Measurements from ENCODE around the gene DDX39B.

The DDX39B gene

DNA sequence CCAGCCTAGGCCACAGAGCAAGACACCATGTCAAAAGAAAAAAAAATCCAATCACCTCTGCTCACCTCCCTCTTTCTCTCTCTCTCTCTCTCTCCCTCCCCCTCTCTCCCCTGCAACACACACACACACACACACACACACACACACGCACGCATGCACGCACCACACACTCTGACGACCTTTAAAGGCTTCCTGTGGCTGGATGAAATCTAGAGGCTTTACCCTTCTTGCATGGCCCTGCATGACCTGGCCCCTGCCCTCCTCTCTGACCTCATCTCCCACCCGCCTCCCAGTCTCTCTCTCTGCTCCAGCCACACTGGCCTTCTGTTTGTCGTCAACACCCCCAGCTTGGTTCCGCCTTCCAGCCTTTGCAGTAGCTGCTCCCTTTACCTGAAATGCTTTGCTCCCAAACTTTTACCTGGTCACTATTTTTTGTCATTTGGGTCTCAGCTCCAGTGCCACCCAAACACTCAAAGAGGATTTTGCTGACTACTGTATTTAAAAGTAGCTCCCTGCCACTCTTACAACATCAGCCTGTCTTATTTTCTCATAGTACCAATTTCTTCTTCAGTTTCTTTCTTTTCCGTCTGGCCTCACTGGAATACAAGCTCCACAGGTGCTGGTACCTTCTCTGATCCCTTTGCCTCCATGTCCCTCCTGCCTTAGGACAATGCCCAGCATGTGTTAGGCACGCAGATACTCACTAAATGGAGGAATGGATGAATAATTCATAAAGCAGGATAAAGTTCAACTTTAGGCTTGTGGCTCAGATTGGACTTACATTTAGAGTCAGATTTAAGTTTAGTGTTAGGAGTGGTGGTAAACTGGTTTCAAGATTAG lies 25.9 kb upstream of the DDX39B start:
- TF ChIP-seq, protein P1, sequence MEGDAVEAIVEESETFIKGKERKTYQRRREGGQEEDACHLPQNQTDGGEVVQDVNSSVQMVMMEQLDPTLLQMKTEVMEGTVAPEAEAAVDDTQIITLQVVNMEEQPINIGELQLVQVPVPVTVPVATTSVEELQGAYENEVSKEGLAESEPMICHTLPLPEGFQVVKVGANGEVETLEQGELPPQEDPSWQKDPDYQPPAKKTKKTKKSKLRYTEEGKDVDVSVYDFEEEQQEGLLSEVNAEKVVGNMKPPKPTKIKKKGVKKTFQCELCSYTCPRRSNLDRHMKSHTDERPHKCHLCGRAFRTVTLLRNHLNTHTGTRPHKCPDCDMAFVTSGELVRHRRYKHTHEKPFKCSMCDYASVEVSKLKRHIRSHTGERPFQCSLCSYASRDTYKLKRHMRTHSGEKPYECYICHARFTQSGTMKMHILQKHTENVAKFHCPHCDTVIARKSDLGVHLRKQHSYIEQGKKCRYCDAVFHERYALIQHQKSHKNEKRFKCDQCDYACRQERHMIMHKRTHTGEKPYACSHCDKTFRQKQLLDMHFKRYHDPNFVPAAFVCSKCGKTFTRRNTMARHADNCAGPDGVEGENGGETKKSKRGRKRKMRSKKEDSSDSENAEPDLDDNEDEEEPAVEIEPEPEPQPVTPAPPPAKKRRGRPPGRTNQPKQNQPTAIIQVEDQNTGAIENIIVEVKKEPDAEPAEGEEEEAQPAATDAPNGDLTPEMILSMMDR (IDR thresholded peaks at IDR 0.05; ENCODE audit: insufficient read depth, low read depth, low read length, missing control alignments): no peak
- DNase-seq (ENCODE audit: low read depth): peak; percentile 83
- peak overlapping the region; percentile 12 for H3K4me3 ChIP-seq (ENCODE audit: low read depth, low read length)

DNA sequence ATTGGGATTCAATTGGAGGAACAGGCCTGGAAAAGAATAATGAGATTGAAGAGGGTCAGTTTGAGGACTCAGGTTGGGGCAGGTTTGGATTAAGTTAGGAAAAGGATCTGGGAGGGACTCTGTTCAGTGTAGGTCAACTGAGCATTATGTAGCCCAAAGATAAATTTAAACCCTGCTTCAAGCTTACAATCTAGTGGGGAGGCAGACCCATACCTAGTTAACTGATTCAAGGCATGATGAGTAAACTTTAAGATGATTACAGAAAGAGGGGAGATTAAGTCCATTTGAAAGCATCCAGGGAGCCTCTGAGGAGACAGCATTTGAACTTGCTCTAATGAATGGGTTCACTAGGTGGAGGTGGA lies 18.9 kb upstream of the DDX39B start:
- TF ChIP-seq, protein P1 (IDR thresholded peaks at IDR 0.05; ENCODE audit: insufficient read depth, low read depth, low read length, missing control alignments): no peak
- DNase-seq (ENCODE audit: low read depth): peak; percentile 9
- H3K4me3 ChIP-seq (ENCODE audit: low read depth, low read length): peak overlapping the region; percentile 12

DNA sequence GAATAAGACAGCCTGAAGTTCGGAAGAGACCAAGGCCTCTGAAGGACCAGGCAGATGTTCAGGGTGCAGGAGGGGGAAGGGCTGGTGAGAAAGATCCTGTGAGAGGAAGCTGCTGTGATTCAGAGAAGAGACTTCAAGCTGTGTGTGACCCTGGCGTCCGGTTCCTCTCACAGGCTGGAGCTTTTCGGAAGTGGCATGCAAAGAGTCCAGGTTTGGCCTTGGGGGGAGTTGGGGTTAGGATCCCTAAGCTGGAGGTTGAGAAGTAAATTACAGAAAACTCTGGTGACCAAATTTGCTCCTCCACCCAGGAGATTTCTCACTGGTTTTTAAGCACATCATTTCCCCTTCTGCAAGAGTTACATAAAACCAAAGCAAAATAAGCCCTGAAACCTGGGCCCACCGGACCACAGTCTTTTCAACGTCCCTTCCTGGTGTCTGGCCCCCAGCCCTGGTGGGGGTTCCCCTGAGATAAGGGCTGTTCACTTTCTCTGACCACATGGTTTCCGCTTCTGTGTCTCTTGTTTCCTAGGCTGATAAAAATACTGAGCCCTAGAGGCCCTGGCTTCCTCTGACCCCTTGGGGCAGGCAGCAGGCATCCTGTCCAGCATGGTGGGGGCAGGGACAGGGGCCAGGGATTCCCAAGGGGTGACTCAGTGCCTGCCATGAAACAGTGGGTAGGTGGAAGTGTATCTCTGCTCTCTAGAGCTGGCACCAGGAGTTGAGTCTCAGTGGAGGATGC lies 18.3 kb upstream of the DDX39B start:
- H3K4me3 ChIP-seq (ENCODE audit: low read depth, low read length): peak overlapping the region; percentile 58
- peak; percentile 95 for DNase-seq (ENCODE audit: low read depth)
- TF ChIP-seq, protein P1 (IDR thresholded peaks at IDR 0.05; ENCODE audit: insufficient read depth, low read depth, low read length, missing control alignments): no peak

DNA sequence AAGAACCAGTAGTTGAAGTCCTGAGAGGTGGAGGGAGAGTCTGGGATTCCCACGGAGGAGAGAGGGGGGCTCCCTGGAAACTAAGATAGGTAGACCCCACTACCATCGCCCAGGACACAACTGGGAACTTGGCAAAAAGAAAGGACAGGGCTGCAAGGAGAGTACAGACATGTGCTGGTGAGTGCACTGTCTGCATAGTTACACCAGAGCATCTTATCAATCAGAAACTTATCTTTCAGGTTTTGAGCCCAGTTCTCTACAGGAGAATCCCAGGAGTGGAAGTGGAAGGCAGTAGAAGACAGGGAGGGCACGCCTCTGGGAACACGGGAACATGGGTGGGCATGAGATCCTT lies 17.8 kb upstream of the DDX39B start:
- DNase-seq (ENCODE audit: low read depth): no peak

DNA sequence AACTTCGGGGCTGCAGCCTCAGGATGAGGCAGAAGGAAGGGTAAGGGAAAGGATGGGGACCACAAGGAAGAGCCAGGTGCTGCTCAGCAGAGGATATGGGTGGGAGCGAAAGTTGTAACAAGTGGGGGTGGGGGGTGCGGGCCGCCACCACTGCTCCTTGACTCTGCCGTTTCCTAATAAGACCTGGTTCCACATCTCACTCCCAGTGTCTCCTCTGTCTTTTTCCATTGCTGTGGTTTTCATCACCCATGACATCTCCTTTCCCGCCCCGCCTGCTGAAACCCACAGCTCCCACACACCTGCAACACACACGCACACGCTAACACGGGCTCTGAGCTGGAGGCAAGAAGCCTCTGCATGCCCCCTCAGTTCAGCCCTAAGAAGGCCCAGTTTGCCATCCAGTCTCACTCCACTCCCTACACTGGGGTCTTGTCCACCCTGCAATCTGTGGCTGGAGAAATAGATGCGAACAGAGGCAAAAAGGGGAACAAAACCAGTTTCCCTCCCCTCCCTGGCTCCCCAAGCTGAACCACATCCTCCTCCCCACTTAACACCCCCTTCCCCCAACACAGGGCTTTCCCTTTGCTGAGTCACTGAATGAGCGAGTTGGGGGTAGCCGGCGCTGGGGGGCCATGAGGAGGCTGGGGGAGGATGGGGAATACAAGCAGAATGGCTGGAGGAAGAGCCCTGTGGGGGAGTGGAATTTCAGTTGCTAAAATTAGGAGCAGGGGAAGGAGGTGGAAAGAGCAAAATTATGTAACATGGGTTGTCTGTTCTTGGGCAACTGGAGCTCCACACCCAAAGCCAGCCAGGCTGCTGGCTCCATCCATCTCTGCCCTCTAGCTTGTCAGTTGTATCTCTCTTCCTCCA lies 17.1 kb upstream of the DDX39B start:
- DNase-seq (ENCODE audit: low read depth): peak; percentile 91
- peak overlapping the region; percentile 58 for H3K4me3 ChIP-seq (ENCODE audit: low read depth, low read length)
- TF ChIP-seq, protein P1 (IDR thresholded peaks at IDR 0.05; ENCODE audit: insufficient read depth, low read depth, low read length, missing control alignments): no peak

More for the DNA sequence above, 17.8 kb upstream of the DDX39B start:
- peak overlapping the region; percentile 58 for H3K4me3 ChIP-seq (ENCODE audit: low read depth, low read length)
- TF ChIP-seq, protein P1 (IDR thresholded peaks at IDR 0.05; ENCODE audit: insufficient read depth, low read depth, low read length, missing control alignments): no peak

DNA sequence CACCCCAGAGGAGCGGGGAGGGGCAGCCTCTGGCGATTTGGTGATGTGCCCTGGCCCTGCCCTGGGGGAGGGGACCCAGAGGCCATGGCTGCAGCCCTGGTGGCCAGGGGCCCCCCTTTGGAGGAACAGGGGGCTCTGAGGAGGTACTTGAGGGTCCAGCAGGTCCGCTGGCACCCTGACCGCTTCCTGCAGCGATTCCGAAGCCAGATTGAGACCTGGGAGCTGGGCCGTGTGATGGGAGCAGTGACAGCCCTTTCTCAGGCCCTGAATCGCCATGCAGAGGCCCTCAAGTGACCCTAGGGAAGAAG lies 16.5 kb upstream of the DDX39B start:
- peak overlapping the region; percentile 58 for H3K4me3 ChIP-seq (ENCODE audit: low read depth, low read length)
- no peak for DNase-seq (ENCODE audit: low read depth)
- TF ChIP-seq, protein P1 (IDR thresholded peaks at IDR 0.05; ENCODE audit: insufficient read depth, low read depth, low read length, missing control alignments): no peak
